A549 treated with GW870086 at 1 μM for 4 hours (cell line): ENCODE results near the gene MMP10. TPM values are rescaled to one million over a fixed set of nuclear protein-coding genes. Genes with fewer than 3 reads are reported as not detected.

Experiments
- total RNA-seq: library from RNA; stranded (reverse); fragments of 200-300 nt; extraction: Qiagen RNA extraction; gene quantifications from 5 replicates; pipeline ENCODE4 v1.2.3, GENCODE V29; 2022; ENCODE audit warnings: low read depth

The MMP10 gene
- 0.53 to 2.1 TPM (median 0.98 TPM) in 5 replicates for total RNA-seq

DNA sequence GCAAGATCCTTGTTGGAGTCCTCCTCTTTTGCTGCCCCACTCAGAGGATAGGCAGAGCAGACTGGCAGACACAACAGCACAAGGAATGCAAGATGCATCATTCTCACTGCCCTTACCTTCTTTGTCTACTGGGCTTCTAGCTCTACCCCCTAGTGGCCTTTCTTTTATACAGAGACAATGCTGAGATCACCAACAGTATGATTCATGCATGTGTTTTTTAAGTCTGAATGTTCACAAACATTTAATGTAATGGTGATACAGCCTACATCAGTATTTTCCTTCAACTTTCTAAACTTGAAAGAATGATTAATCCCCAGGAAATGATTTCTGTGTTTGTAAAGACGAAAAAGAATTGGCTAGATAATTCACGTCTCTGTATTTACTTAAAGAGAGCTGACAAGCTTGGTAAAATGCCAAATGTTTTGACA is at the start of gene MMP10:
Gene MMP10 (minus strand): TSS at position 138 of the 428 bp plus-strand sequence. CDS start 37 bp downstream, at position 101.

DNA sequence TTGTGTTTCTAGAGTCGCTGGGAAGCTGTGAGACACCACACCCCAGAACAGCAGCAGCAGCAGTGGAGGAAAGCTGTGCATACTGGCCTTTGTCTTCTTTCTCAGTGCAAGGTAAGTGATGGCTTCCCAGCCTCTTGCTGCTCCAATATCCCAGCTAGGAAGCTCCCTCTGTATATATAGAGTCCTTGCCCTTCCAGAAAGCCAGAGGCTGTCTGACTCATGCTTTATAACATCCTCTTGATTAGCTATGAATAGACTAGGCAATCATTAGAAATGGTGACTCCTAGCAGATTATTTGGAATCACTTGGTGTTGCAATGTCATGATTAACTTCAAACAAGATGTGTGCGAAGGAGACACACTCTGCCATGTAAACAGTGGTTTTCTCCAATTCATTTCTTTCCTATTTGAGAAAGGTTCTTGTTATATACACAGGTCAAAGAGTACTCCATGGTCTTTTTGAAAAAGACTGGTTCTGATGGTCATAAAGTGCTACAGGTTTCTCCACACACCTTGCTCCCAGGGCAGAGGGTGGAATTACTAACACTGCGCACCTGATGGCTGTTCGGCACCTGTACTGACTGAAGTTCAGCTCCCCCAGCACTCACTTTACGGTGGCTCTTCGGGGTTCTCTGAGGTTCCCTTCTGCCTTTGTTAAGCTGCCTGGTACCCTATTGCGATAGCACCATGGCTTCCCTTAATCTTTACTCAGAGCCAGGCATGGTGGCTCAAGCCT is 17.8 kb upstream of the MMP10 start, which contains the start of gene MMP1:
Gene MMP1 (minus strand): TSS at position 149 of the 735 bp plus-strand sequence. CDS start 68 bp downstream, at position 81.

DNA sequence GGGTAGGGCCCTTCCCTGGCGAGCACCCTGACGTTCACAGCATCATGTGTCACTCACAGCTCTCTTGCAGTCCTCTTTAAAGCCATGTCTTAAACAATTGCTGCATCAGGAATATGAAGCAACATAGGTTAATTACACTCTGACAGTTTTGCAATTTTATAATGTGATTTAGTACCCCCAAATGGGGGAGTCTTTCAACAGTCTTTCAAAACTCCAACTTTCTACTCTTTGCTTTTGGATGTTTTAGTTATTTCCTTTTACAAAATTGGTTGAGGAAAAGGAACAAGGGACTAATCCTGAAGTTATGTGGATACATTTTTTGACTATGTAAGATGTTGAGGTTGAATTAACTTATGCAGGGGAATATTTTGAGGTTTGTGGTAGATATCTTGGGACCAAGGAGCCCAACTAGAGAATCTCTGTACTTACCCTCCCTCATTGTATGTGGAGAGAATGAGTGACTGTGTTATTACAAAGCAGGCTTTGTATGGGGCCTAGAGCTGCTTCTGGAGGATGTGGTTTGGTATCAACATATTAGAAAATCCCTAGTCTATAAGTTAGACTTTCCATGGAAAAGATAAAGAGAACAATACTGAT is 55.4 kb downstream of the MMP10 start, which contains the start of gene MMP8:
Gene MMP8 (minus strand): TSS at position 51 of the 597 bp plus-strand sequence. CDS start 99 bp downstream, outside the sequence.

Other genes starting within 250 kb of the MMP10 start
- gene MMP7, start 249.9 kb downstream of the MMP10 start, total RNA-seq, result 22.8 to 33.8 TPM (median 24.6 TPM) in 5 replicates
- not detected in 5 replicates for gene MMP20, start 155.3 kb downstream of the MMP10 start, total RNA-seq
- not detected in 5 replicates for gene MMP27, start 74.9 kb downstream of the MMP10 start, total RNA-seq
- gene MMP8, start 55.7 kb downstream of the MMP10 start, total RNA-seq, result not detected in 5 replicates
- 0.42 to 1.5 TPM (median 0.73 TPM) in 5 replicates for gene MMP1, start 17.5 kb upstream of the MMP10 start, total RNA-seq
- 0.17 to 0.28 TPM in 2 of 5 replicates, not detected in the others for gene MMP3, start 63.0 kb upstream of the MMP10 start, total RNA-seq
- 0.07 to 0.09 TPM in 2 of 5 replicates, not detected in the others for gene MMP12, start 94.4 kb upstream of the MMP10 start, total RNA-seq
- not detected in 5 replicates for gene MMP13, start 175.1 kb upstream of the MMP10 start, total RNA-seq